Adrenal gland (tissue), 5 donors: Measurements from ENCODE around the gene ELMO2.

Experiments
- POLR2A ChIP-seq, 2 donors: fragments of 450-650 bp; IDR thresholded peaks; one replicate each; pipeline ENCODE4 v1.6.1; 2017; ENCODE audit warnings: antibody characterized with exemption in 2 of 2, mild to moderate bottlenecking in 2 of 2, moderate library complexity in 1 of 2
- TF ChIP-seq, protein P1 (sequence below), 6 experiments: fragments of 450-650 bp in 4 of 6; fragments of 200-600 bp in 2 of 6; sonication (generic) in 1 of 6; IDR thresholded peaks; 1 replicate in 5 of 6; 2 replicates in 1 of 6; pipeline versions ENCODE4 v1.5.1 to v1.8.0; 2016 to 2021; ENCODE audit warnings: antibody characterized with exemption in 6 of 6, mild to moderate bottlenecking in 2 of 6, moderate library complexity in 1 of 6
- donor health status: DM: no; HTN: no; CAD: no.

DNA sequence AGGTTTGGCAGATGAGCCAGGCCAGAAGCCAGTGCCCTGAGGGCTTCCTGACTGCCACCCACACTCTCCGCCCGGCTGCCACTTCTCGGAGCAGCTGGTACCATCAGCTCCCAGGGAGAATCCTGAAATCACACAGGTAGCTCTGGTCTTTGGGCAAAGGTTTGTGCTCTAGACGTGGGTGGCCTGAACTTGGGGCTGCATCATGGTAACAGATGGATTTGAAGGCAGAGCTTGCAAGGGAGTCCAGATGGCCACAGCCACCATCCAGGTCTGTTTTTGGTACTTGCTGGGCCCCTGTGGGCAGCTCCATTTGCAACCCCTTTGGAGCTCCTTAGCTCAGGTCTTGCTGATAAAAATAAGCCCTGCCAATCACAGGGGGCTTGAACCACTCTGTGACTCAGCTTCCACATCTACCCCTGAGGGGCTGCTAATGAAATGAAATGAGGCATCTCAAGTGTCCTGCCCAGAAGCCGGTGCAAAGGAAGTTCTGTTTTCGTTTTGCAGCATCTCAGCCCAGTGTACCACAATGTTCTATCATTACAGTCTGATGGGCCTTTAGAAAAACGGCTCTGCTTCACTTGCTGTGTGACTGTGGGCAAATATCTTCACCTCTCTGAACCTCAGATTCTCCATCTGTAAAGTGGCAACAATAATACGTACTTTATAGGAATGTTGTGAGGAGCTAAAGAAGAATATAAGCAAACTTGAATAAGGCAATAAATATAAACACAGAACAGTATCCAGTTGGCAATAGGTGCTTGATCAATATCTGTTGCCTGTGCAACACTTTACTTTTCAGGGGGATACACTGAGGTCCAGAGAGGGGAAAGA lies 73.0 kb downstream of the ELMO2 start:
- TF ChIP-seq, protein P1, sequence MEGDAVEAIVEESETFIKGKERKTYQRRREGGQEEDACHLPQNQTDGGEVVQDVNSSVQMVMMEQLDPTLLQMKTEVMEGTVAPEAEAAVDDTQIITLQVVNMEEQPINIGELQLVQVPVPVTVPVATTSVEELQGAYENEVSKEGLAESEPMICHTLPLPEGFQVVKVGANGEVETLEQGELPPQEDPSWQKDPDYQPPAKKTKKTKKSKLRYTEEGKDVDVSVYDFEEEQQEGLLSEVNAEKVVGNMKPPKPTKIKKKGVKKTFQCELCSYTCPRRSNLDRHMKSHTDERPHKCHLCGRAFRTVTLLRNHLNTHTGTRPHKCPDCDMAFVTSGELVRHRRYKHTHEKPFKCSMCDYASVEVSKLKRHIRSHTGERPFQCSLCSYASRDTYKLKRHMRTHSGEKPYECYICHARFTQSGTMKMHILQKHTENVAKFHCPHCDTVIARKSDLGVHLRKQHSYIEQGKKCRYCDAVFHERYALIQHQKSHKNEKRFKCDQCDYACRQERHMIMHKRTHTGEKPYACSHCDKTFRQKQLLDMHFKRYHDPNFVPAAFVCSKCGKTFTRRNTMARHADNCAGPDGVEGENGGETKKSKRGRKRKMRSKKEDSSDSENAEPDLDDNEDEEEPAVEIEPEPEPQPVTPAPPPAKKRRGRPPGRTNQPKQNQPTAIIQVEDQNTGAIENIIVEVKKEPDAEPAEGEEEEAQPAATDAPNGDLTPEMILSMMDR (IDR thresholded peaks at IDR 0.05): no peak
- no peak for TF ChIP-seq POLR2A (IDR thresholded peaks at IDR 0.05)
